Spleen (tissue), 11 donors: ENCODE measurements around the gene FCRL6. TPM values are rescaled to one million over a fixed set of nuclear protein-coding genes. Genes with fewer than 3 reads are reported as not detected.

Experiments used
- DNase-seq: peaks from one replicate; pipeline ENCODE4 v3.0.0-alpha.2; 2020
- H3K27ac ChIP-seq, 8 donors: fragments of 200-600 bp; sonication (generic) in 7 of 8; 1 replicate in 4 of 8; 2 replicates in 4 of 8; pipeline versions ENCODE4 v1.5.0 to v1.8.0; 2016 to 2021; ENCODE audit warnings: inconsistent platforms in 4 of 8, mild to moderate bottlenecking in 4 of 8, moderate library complexity in 1 of 8
- H3K27me3 ChIP-seq, 7 donors: fragments of 200-600 bp; sonication (generic) in 6 of 7; replicated peaks in 1 of 7; 1 replicate in 4 of 7; 2 replicates in 3 of 7; pipeline versions ENCODE4 v1.5.0 to v1.8.0; 2016 to 2021; ENCODE audit warnings: inconsistent platforms in 3 of 7, mild to moderate bottlenecking in 1 of 7
- H3K36me3 ChIP-seq, 6 donors: fragments of 200-600 bp; sonication (generic) in 5 of 6; 1 replicate in 4 of 6; 2 replicates in 2 of 6; pipeline versions ENCODE4 v1.5.0 to v1.8.0; 2016 to 2021; ENCODE audit warnings: inconsistent platforms in 2 of 6
- H3K4me1 ChIP-seq, 6 donors: fragments of 200-600 bp; sonication (generic) in 5 of 6; 1 replicate in 3 of 6; 2 replicates in 3 of 6; pipeline versions ENCODE4 v1.5.0 to v1.8.0; 2016 to 2021; ENCODE audit warnings: inconsistent platforms in 3 of 6
- H3K4me3 ChIP-seq, 8 donors: fragments of 200-600 bp; sonication (generic) in 7 of 8; 1 replicate in 4 of 8; 2 replicates in 4 of 8; pipeline versions ENCODE4 v1.5.0 to v1.8.0; 2016 to 2021; ENCODE audit warnings: inconsistent platforms in 4 of 8, mild to moderate bottlenecking in 4 of 8, moderate library complexity in 2 of 8
- H3K9me3 ChIP-seq, 8 donors: fragments of 200-600 bp; sonication (generic) in 7 of 8; 1 replicate in 4 of 8; 2 replicates in 4 of 8; pipeline versions ENCODE4 v1.5.0 to v1.8.0; 2016 to 2021; ENCODE audit warnings: inconsistent platforms in 4 of 8
- CTCF ChIP-seq, 11 experiments: fragments of 200-600 bp in 7 of 11; fragments of 450-650 bp in 4 of 11; sonication (generic) in 4 of 11; IDR thresholded peaks in 8 of 11; conservative IDR thresholded peaks in 3 of 11; 1 replicate in 7 of 11; 2 replicates in 4 of 11; pipeline versions ENCODE4 v1.4.0 to v1.8.0; 2016 to 2021; ENCODE audit warnings: antibody characterized with exemption in 11 of 11, inconsistent platforms in 4 of 11, mild to moderate bottlenecking in 1 of 11
- POLR2A ChIP-seq, 3 donors: fragments of 450-650 bp; IDR thresholded peaks; one replicate each; pipeline ENCODE4 v1.5.1; 2017; ENCODE audit warnings: antibody characterized with exemption in 3 of 3, mild to moderate bottlenecking in 1 of 3
- POLR2AphosphoS5 ChIP-seq, 3 donors: sonication (generic); formaldehyde crosslinking; IDR thresholded peaks; one replicate each; pipeline ENCODE4 v1.5.1; 2017; ENCODE audit warnings: antibody characterized with exemption in 3 of 3
- WGBS, 5 donors: extraction: QIAGEN DNeasy Blood & Tissue Kit in 3 of 5; methylation state at CpG; one replicate each; pipeline versions ENCODE4 v1.1.5 to v1.1.7; 2013 to 2018; 5-methylcytosine and 5-hydroxymethylcytosine counted together
- intact Hi-C: fragments of 100-400 bp; cut with DNase I; formaldehyde crosslinking; loops from one replicate; pipeline ENCODE4 v1.15.0; 2023; ENCODE audit warnings: low total_unique reads
- polyA plus RNA-seq, 3 donors: library from polyadenylated mRNA; stranded (reverse); fragments of 200-250 nt; gene quantifications; one replicate each; pipeline ENCODE4 v1.2.1, GENCODE V29; 2013
- small RNA-seq, 4 donors: library from RNA; depleted of rRNA; stranded (forward); fragments of <200 nt; gene quantifications; one replicate each; pipeline ENCODE3, GENCODE V24; 2016
- total RNA-seq, 7 donors: library from RNA; depleted of rRNA in 3 of 7; stranded (reverse); fragments of >200 nt in 3 of 7; fragmentation: NEBNext Ultra II Directional in 4 of 7; extraction: Animal tissue kit (Norgen Biotek cat#: 25700) in 4 of 7; gene quantifications; one replicate each; pipeline versions ENCODE4 v1.1.0 to v1.2.1, GENCODE V29; 2016 to 2021
- donor health status: healthy with polysubstance abuse.
- donor health status: DM: no; HTN: no; CAD: no; lungs with moderate emphysema.
- donor health status: DM: no; HTN: no; CAD: no.
- donor health status: Bipolar disorder and iron deficiency.
- donor health status: healthy.
- donor health status: DM: no; HTN: no; CAD: no.
- donor health status: DM: yes; HTN: yes; CAD: no.

Gene FCRL6
- total and polyA plus RNA-seq, 10 donors: 0.52 to 24.4 (median 13.3) TPM

- Histone ChIP-seq H3K27me3 (peaks cover 0 to 9% (median 0%) of the 10 kb centered on the region in 7 donors), H3K27ac (no peak overlapping the region), H3K9me3 (no peaks in the 10 kb centered on the region), H3K36me3 (peaks cover 0 to 4% (median 0%) of the 10 kb centered on the region in 6 donors), H3K4me1 (peaks cover 0 to 11% (median 5%) of the 10 kb centered on the region in 6 donors), H3K4me3 (no peak overlapping the region)
- intact Hi-C loops: no loop called here
- DNase-seq: no peak
- TF ChIP-seq CTCF (IDR thresholded peaks at IDR 0.05 in 8 of 11, conservative IDR thresholded peaks at IDR 0.05 in 3 of 11) (no peak), POLR2A (IDR thresholded peaks at IDR 0.05) (no peak), POLR2AphosphoS5 (IDR thresholded peaks at IDR 0.05) (no peak)
- 66 to 88% (median 85%) methylated on average over 2 of the region's 2 CpGs for WGBS, 5 donors
These were observed 62.1 kb downstream of the FCRL6 start for GRCh38 chr1:159864262-159864661.

Small RNAs within 50 kb of the gene (small RNA-seq; reads per million reads assigned to genes)
- gene RF00570: 0 to 0.07 (median 0.06) reads per million in 4 donors

Other genes starting within 250 kb of the FCRL6 start
- not detected for gene APCS, start 214.5 kb upstream of the FCRL6 start, total RNA-seq
- gene APCS, start 214.5 kb upstream of the FCRL6 start, polyA plus RNA-seq: not detected
- under 1 TPM in 2 of 7 donors, not detected in 5; 0.46 to 0.73 TPM for gene CRP, start 87.8 kb upstream of the FCRL6 start, total RNA-seq
- under 1 TPM in 1 of 3 donors, not detected in 2; 0.06 TPM for gene CRP, start 87.8 kb upstream of the FCRL6 start, polyA plus RNA-seq
- 10 to 100 TPM; 23.1 to 76.3 (median 30.7) TPM for gene DUSP23, start 21.4 kb upstream of the FCRL6 start, total RNA-seq
- gene DUSP23, start 21.4 kb upstream of the FCRL6 start, polyA plus RNA-seq: 10 to 100 TPM; 45.0 to 69.5 (median 58.3) TPM
- gene SLAMF8, start 24.5 kb downstream of the FCRL6 start, total RNA-seq: 10 to 100 TPM; 13.0 to 40.0 (median 25.2) TPM
- gene SLAMF8, start 24.5 kb downstream of the FCRL6 start, polyA plus RNA-seq: 10 to 100 TPM; 12.9 to 18.7 (median 16.1) TPM
- under 1 TPM in 1 of 7 donors, not detected in 6; 0.33 TPM for gene VSIG8, start 60.3 kb downstream of the FCRL6 start, total RNA-seq
- under 1 TPM; 0.03 to 0.43 (median 0.13) TPM for gene VSIG8, start 60.3 kb downstream of the FCRL6 start, polyA plus RNA-seq
- 1 to 10 TPM; 1.1 to 3.0 (median 2.0) TPM for gene CFAP45, start 97.8 kb downstream of the FCRL6 start, total RNA-seq
- gene CFAP45, start 97.8 kb downstream of the FCRL6 start, polyA plus RNA-seq: 1 to 10 TPM in 2 of 3 donors, under 1 TPM in 1; 0.58 to 2.8 (median 1.2) TPM
- 100 to 1,000 TPM; 341 to 505 (median 407) TPM for gene TAGLN2, start 123.1 kb downstream of the FCRL6 start, total RNA-seq
- 100 to 1,000 TPM; 351 to 525 (median 475) TPM for gene TAGLN2, start 123.1 kb downstream of the FCRL6 start, polyA plus RNA-seq
- gene IGSF9, start 143.3 kb downstream of the FCRL6 start, total RNA-seq: 1 to 10 TPM in 4 of 7 donors, under 1 TPM in 3; 0.64 to 2.1 (median 1.1) TPM
- under 1 TPM; 0.12 to 0.80 (median 0.46) TPM for gene IGSF9, start 143.3 kb downstream of the FCRL6 start, polyA plus RNA-seq
- 1 to 10 TPM in 1 of 7 donors, under 1 TPM in 2, not detected in 4; 0.67 to 1.3 (median 0.89) TPM for gene SLAMF9, start 151.9 kb downstream of the FCRL6 start, total RNA-seq
- under 1 TPM; 0.14 to 0.26 (median 0.22) TPM for gene SLAMF9, start 151.9 kb downstream of the FCRL6 start, polyA plus RNA-seq
- gene PIGM, start 229.6 kb downstream of the FCRL6 start, total RNA-seq: 1 to 10 TPM; 4.2 to 8.5 (median 6.8) TPM
- 1 to 10 TPM; 2.1 to 2.7 (median 2.4) TPM for gene PIGM, start 229.6 kb downstream of the FCRL6 start, polyA plus RNA-seq